Measurements from ENCODE around the gene RAB18. TPM values are rescaled to one million over a fixed set of nuclear protein-coding genes. Genes with fewer than 3 reads are reported as not detected.

Gene RAB18
- polyA plus RNA-seq, 1 experiment = 15.6 TPM

GRCh38 chr10:27536437-27536836, 32.3 kb downstream of the RAB18 start:
- TF ChIP-seq, protein P1, sequence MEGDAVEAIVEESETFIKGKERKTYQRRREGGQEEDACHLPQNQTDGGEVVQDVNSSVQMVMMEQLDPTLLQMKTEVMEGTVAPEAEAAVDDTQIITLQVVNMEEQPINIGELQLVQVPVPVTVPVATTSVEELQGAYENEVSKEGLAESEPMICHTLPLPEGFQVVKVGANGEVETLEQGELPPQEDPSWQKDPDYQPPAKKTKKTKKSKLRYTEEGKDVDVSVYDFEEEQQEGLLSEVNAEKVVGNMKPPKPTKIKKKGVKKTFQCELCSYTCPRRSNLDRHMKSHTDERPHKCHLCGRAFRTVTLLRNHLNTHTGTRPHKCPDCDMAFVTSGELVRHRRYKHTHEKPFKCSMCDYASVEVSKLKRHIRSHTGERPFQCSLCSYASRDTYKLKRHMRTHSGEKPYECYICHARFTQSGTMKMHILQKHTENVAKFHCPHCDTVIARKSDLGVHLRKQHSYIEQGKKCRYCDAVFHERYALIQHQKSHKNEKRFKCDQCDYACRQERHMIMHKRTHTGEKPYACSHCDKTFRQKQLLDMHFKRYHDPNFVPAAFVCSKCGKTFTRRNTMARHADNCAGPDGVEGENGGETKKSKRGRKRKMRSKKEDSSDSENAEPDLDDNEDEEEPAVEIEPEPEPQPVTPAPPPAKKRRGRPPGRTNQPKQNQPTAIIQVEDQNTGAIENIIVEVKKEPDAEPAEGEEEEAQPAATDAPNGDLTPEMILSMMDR (IDR thresholded peaks at IDR 0.05; ENCODE audit: insufficient read depth, low read depth, low read length) = no peak
- Histone ChIP-seq H3K36me3 (ENCODE audit: control insufficient read depth, insufficient read depth, low read length) (peaks cover 5% of the 10 kb centered on the region), H3K27me3 (ENCODE audit: control insufficient read depth, insufficient read depth, low read length) (no peaks in the 10 kb centered on the region), H3K4me3 (ENCODE audit: low read depth, low read length) (no peak overlapping the region)
- CTCF ChIA-PET = interaction anchor here (1.0 kb wide), 1 partner anchor 165 kb away, joined by 3 read pairs; no protein-coding TSS in a partner anchor
- POLR2A ChIA-PET = no interaction called here
- DNase-seq (ENCODE audit: low read depth) = no peak

DNA sequence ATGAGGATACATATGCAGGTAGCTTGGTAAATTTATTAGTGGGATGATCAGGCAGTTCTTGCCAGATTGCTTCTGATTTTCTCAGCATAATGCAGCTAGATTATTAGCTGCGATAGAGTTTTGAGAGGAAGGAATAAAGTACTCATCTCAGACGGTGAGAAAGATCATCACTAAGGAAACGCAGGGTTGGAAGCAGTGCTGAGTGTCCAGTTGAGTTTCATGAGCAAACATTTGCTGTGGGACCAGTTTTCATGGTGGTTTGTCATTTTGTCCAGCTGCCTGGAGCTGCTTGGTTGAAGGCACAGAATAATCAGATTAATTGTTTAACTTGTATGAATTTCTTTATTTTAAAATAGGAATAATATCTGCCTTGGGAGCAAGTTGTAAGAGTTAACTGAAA, 33.1 kb downstream of the RAB18 start:
- POLR2A ChIA-PET = no interaction called here
- TF ChIP-seq, protein P1 (IDR thresholded peaks at IDR 0.05; ENCODE audit: insufficient read depth, low read depth, low read length) = no peak
- DNase-seq (ENCODE audit: low read depth) = no peak
- CTCF ChIA-PET = interaction anchor here (1.0 kb wide), 1 partner anchor 165 kb away, joined by 3 read pairs; no protein-coding TSS in a partner anchor
- Histone ChIP-seq H3K4me3 (ENCODE audit: low read depth, low read length) (no peak overlapping the region), H3K36me3 (ENCODE audit: control insufficient read depth, insufficient read depth, low read length) (peaks cover 5% of the 10 kb centered on the region), H3K27me3 (ENCODE audit: control insufficient read depth, insufficient read depth, low read length) (no peaks in the 10 kb centered on the region)

DNA sequence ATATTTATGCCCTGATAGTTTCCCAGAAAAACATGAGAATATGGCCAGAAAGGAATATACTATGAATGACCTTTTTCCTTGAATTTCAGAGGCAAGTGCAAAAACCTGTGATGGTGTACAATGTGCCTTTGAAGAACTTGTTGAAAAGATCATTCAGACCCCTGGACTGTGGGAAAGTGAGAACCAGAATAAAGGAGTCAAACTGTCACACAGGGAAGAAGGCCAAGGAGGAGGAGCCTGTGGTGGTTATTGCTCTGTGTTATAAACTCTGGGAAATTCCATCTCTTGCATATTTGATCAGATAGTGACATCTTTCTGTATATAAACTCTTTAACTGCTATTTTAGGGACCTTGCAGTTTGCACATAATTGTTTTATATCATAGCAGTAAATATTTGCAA, 33.7 kb downstream of the RAB18 start:
- no peak for DNase-seq (ENCODE audit: low read depth)
- H3K4me3 ChIP-seq (ENCODE audit: low read depth, low read length) = no peak overlapping the region
- TF ChIP-seq, protein P1 (IDR thresholded peaks at IDR 0.05; ENCODE audit: insufficient read depth, low read depth, low read length) = no peak
- H3K27me3 ChIP-seq (ENCODE audit: control insufficient read depth, insufficient read depth, low read length) = no peaks in the 10 kb centered on the region
- CTCF ChIA-PET = no interaction called here
- POLR2A ChIA-PET = no interaction called here
- H3K36me3 ChIP-seq (ENCODE audit: control insufficient read depth, insufficient read depth, low read length) = peaks cover 5% of the 10 kb centered on the region

DNA sequence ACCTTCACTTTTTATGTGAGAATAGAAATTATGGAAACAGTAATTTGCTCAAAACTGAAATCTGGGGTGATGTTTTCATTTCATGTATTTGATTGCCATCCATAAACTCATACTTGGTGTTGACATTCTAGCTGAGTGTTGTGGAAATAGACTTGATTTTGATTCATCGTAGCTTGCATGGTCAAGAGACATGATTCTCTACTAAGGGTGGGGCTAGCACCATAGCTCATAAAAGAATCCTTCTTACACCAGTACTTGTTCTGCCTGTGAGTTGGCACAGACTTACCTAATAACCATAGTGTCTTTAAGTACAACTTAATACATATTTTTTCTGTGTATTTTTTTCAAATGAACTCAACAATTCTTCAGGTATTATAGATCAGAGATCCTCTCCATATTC, 36.6 kb downstream of the RAB18 start:
- ChIA-PET CTCF (interaction anchor here (1.5 to 1.6 kb wide), 2 partner anchors 94 to 711 kb away, joined by 3 to 6 read pairs; no protein-coding TSS in a partner anchor), POLR2A (no interaction called here)
- Histone ChIP-seq H3K36me3 (ENCODE audit: control insufficient read depth, insufficient read depth, low read length) (no peaks in the 10 kb centered on the region; the same call in 1 of the 2 replicates), H3K27me3 (ENCODE audit: control insufficient read depth, insufficient read depth, low read length) (no peaks in the 10 kb centered on the region), H3K4me3 (ENCODE audit: low read depth, low read length) (no peak overlapping the region)
- TF ChIP-seq, protein P1 (IDR thresholded peaks at IDR 0.05; ENCODE audit: insufficient read depth, low read depth, low read length) = no peak
- no peak for DNase-seq (ENCODE audit: low read depth)

GRCh38 chr10:27541796-27542729, 38.0 kb downstream of the RAB18 start:
- Histone ChIP-seq H3K27me3 (ENCODE audit: control insufficient read depth, insufficient read depth, low read length) (no peaks in the 10 kb centered on the region), H3K4me3 (ENCODE audit: low read depth, low read length) (no peak overlapping the region), H3K36me3 (ENCODE audit: control insufficient read depth, insufficient read depth, low read length) (peaks cover 1% of the 10 kb centered on the region; the same call in 1 of the 2 replicates)
- POLR2A ChIA-PET = no interaction called here
- TF ChIP-seq, protein P1 (IDR thresholded peaks at IDR 0.05; ENCODE audit: insufficient read depth, low read depth, low read length) = no peak
- CTCF ChIA-PET = interaction anchor here (0.7 to 1.0 kb wide), 3 partner anchors 7 to 839 kb away, joined by 3 read pairs; no protein-coding TSS in a partner anchor
- no peak for DNase-seq (ENCODE audit: low read depth)
